HG03354 (cell line): ENCODE measurements around the gene ZBTB24.
"Not testable (repeated sequence)": the region's sequence is repeated elsewhere in the genome, so short reads cannot be mapped to it uniquely, and the experiment has no call there.

Source experiments
- ATAC-seq: cut with Tn5 transposase; IDR thresholded peaks from one replicate; pipeline ENCODE4 v1.9.1; 2021; ENCODE audit warnings: mild to moderate bottlenecking; ENCODE audit not compliant: unreplicated experiment, poor library complexity, severe bottlenecking

ZBTB24 gene

GRCh38 chr6:109482905-109483734, at the start of gene ZBTB24:
Gene ZBTB24 (minus strand): TSS chr6:109483219. CDS start chr6:109482026, 1,193 bp downstream.
- peak; percentile 86 for ATAC-seq

- ATAC-seq: no peak
These were observed 48.4 kb upstream of the ZBTB24 start for GRCh38 chr6:109531446-109531845.

GRCh38 chr6:109527989-109528388, 45.0 kb upstream of the ZBTB24 start:
- ATAC-seq: no peak

- no peak for ATAC-seq
These were observed 44.0 kb upstream of the ZBTB24 start for GRCh38 chr6:109526905-109527628.

GRCh38 chr6:109524129-109524528, 41.1 kb upstream of the ZBTB24 start:
- no peak for ATAC-seq

- no peak for ATAC-seq
These were observed 40.5 kb upstream of the ZBTB24 start for GRCh38 chr6:109523478-109523877.

GRCh38 chr6:109521080-109521479, 38.1 kb upstream of the ZBTB24 start:
- ATAC-seq: no peak

GRCh38 chr6:109519647-109520046, 36.6 kb upstream of the ZBTB24 start:
- ATAC-seq: not testable (repeated sequence)

GRCh38 chr6:109516929-109517328, 33.9 kb upstream of the ZBTB24 start:
- no peak for ATAC-seq

GRCh38 chr6:109515781-109516409, 32.9 kb upstream of the ZBTB24 start:
- no peak for ATAC-seq

GRCh38 chr6:109514946-109515345, 31.9 kb upstream of the ZBTB24 start:
- no peak for ATAC-seq

GRCh38 chr6:109513571-109514071, 30.6 kb upstream of the ZBTB24 start:
- ATAC-seq: no peak

- no peak for ATAC-seq
These were observed 29.3 kb upstream of the ZBTB24 start for GRCh38 chr6:109512271-109512817.

- ATAC-seq: no peak
These were observed 28.8 kb upstream of the ZBTB24 start for GRCh38 chr6:109511832-109512231.

- no peak for ATAC-seq
These were observed 27.3 kb upstream of the ZBTB24 start for GRCh38 chr6:109510358-109510757.

- ATAC-seq: no peak
These were observed 25.3 kb upstream of the ZBTB24 start for GRCh38 chr6:109508166-109508860.

GRCh38 chr6:109507490-109508072, 24.6 kb upstream of the ZBTB24 start:
- ATAC-seq: no peak

- ATAC-seq: no peak
These were observed 23.8 kb upstream of the ZBTB24 start for GRCh38 chr6:109506841-109507240.

- ATAC-seq: no peak
These were observed 23.3 kb upstream of the ZBTB24 start for GRCh38 chr6:109506314-109506713.
